ENCODE data around the gene PRKCD.

The PRKCD gene

DNA sequence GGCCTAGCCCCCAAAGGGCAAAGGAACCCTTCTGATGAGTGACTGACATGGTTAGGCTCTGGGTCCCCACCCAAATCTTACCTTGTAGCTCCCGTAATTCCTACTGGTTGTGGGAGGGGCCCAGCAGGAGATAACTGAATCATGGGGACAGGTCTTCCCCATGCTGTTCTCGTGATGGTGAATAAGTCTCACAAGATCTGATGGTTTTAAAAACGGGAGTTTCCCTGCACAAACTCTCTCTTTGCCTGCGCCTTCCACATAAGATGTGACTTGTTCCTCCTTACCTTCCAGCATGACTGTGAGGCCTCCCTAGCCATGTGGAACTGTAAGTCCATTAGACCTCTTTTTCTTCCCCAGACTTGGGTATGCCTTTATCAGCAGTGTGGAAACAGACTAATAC, 77.9 kb downstream of the PRKCD start:
- in situ Hi-C loops (cut with MboI; ENCODE audit: low sequenced_read_pairs, unreplicated experiment): no loop called here
- TF ChIP-seq, protein P1, sequence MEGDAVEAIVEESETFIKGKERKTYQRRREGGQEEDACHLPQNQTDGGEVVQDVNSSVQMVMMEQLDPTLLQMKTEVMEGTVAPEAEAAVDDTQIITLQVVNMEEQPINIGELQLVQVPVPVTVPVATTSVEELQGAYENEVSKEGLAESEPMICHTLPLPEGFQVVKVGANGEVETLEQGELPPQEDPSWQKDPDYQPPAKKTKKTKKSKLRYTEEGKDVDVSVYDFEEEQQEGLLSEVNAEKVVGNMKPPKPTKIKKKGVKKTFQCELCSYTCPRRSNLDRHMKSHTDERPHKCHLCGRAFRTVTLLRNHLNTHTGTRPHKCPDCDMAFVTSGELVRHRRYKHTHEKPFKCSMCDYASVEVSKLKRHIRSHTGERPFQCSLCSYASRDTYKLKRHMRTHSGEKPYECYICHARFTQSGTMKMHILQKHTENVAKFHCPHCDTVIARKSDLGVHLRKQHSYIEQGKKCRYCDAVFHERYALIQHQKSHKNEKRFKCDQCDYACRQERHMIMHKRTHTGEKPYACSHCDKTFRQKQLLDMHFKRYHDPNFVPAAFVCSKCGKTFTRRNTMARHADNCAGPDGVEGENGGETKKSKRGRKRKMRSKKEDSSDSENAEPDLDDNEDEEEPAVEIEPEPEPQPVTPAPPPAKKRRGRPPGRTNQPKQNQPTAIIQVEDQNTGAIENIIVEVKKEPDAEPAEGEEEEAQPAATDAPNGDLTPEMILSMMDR (IDR thresholded peaks at IDR 0.05; ENCODE audit: borderline replicate concordance, control extremely low read depth, extremely low read depth, insufficient read depth, missing control alignments): no peak
- DNase-seq (ENCODE audit: low spot score): no peak

DNA sequence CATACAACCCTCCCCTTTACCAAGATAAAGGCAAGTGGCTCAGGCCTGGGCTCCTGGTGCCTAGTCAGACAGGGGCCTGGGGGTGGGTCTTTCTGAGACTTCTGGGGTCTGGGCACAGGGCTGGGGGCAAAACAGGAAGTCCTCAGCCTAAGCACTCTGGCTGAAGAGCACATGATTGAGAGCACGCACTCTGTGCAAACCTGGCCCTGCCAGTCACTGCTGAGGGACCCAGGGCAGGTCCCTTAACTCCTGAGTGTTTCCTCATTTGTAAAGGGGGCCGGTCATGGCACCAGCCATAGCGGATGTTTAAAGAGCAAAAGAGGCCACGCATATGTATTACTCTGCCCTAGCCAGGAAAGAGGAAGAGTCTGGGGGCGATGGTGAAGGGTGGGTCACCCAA, 78.8 kb downstream of the PRKCD start:
- in situ Hi-C loops (cut with MboI; ENCODE audit: low sequenced_read_pairs, unreplicated experiment): no loop called here
- TF ChIP-seq, protein P1 (IDR thresholded peaks at IDR 0.05; ENCODE audit: borderline replicate concordance, control extremely low read depth, extremely low read depth, insufficient read depth, missing control alignments): no peak
- no peak for DNase-seq (ENCODE audit: low spot score)

DNA sequence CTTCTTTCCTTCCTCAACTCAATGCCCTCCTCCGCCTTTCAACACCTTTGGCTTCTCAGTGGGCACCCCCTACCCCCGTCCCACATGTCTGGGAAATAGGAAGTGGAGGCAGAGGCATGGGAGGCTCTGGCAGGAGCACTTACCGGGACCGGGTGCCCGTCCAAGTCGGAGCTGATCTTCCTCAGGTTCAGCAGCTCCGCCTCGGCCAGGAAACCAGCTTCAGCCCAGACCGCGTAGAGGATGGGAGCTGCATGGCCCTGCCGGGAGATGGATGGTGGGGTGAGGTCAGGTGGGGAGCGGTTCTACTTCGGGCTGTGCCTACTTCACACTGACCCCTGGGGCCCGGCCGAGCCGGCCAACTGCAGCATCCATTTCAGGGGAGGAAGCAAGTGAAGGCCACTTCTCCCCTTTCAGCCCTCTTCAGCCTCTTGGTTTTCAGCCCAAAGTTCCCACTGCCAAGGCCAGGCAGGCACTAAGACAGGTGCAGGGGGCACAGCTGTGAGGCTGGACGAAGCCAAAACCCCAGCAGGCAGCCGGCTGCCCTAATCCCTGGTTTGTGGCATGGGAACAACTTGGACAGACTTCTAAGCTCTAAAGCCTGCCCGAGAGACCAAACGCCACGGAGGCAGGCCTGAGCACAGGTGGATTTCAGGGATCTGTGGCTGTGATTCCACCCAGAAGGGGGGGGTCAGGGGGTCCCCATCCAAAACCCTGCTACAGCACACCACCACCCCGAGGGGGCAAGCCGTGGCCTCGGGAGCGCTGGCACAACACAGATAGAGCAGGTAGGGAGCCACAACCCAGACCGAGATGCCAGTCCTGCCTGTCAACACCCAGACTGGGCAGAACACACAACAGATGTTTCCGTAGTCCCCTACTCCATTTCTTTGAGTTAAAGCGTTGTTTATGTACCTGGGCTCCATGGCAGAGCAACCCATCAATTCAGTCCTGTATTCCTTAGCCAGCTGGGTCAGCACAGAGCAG, 80.3 kb downstream of the PRKCD start:
- in situ Hi-C loops (cut with MboI; ENCODE audit: low sequenced_read_pairs, unreplicated experiment): no loop called here
- DNase-seq (ENCODE audit: low spot score): no peak
- TF ChIP-seq, protein P1 (IDR thresholded peaks at IDR 0.05; ENCODE audit: borderline replicate concordance, control extremely low read depth, extremely low read depth, insufficient read depth, missing control alignments): no peak

DNA sequence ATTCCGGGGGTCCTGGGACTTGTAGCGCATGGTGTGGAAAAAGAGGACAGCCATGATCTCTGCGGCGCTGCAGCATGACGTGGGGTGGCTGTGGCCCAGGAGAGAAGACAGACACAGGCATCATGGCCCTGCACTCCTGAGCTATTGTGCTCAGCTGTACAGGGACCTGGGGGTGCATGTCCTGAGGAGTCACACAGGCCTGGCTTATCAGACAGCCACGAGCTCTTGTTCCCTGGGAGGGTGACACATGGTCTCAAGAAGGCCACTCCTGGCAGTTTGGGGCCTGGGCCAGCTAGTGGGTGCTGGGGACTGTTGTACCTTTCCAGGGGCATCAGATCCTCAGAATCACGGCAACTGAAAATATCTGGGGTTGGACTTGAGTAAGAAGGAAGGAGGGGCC, 81.1 kb downstream of the PRKCD start:
- TF ChIP-seq, protein P1 (IDR thresholded peaks at IDR 0.05; ENCODE audit: borderline replicate concordance, control extremely low read depth, extremely low read depth, insufficient read depth, missing control alignments): no peak
- in situ Hi-C loops (cut with MboI; ENCODE audit: low sequenced_read_pairs, unreplicated experiment): no loop called here
- no peak for DNase-seq (ENCODE audit: low spot score)

Measured in GM13976 (cell line).